DND-41 (cell line): Measurements from ENCODE around the gene TFDP2.

Experiments
- ATAC-seq: fragments of 200-7000 bp; cut with Tn5 transposase; 3 replicates; pipeline ENCODE4 v1.9.1; 2021; ENCODE audit warnings: low read depth; ENCODE audit not compliant: insufficient read depth
- DNase-seq: peaks from one replicate; pipeline ENCODE4 v3.0.0-alpha.2; 2020
- H2AFZ ChIP-seq: 2 replicates; pipeline ENCODE4 v1.6.0; 2012; ENCODE audit warnings: low read depth, low read length
- H3K27ac ChIP-seq: 2 replicates; pipeline ENCODE4 v1.5.1; 2012; ENCODE audit warnings: low read length, inconsistent platforms
- H3K27me3 ChIP-seq: fragments of 200-600 bp; sonication (generic); 2 replicates; pipeline ENCODE4 v1.6.0; 2012; ENCODE audit warnings: low read length, mild to moderate bottlenecking, inconsistent platforms; ENCODE audit not compliant: insufficient read depth, poor library complexity
- H3K36me3 ChIP-seq: 2 replicates; pipeline ENCODE4 v1.5.1; 2012; ENCODE audit warnings: low read length, inconsistent platforms; ENCODE audit not compliant: insufficient read depth
- H3K4me1 ChIP-seq: 2 replicates; pipeline ENCODE4 v1.5.1; 2012; ENCODE audit warnings: mild to moderate bottlenecking, low read length; ENCODE audit not compliant: insufficient read depth
- H3K4me2 ChIP-seq: 2 replicates; pipeline ENCODE4 v1.6.0; 2012; ENCODE audit warnings: mild to moderate bottlenecking, moderate library complexity, low read length, inconsistent platforms; ENCODE audit not compliant: insufficient read depth
- H3K4me3 ChIP-seq, 2 experiments: fragments of 200-600 bp in 1 of 2; shearing (Covaris generic) in 1 of 2; 2 replicates each; pipeline ENCODE4 v1.5.1; 2012 to 2016; ENCODE audit warnings: inconsistent platforms in 2 of 2, low read length in 2 of 2, mild to moderate bottlenecking in 2 of 2, low read depth in 1 of 2, moderate library complexity in 1 of 2
- H3K79me2 ChIP-seq: 2 replicates; pipeline ENCODE4 v1.6.0; 2012; ENCODE audit warnings: low read length, inconsistent platforms; ENCODE audit not compliant: insufficient read depth
- H3K9ac ChIP-seq: 2 replicates; pipeline ENCODE4 v1.6.0; 2012; ENCODE audit warnings: low read depth, mild to moderate bottlenecking, inconsistent platforms, low read length, moderate library complexity
- H3K9me3 ChIP-seq: 2 replicates; pipeline ENCODE4 v1.5.1; 2012; ENCODE audit warnings: low read length, moderate library complexity, mild to moderate bottlenecking, inconsistent platforms; ENCODE audit not compliant: insufficient read depth, severe bottlenecking
- H4K20me1 ChIP-seq: 2 replicates; pipeline ENCODE4 v1.6.0; 2012; ENCODE audit warnings: low read length; ENCODE audit not compliant: insufficient read depth
- EZH2 ChIP-seq: IDR thresholded peaks from 3 replicates; pipeline ENCODE4 v1.6.1; 2012; ENCODE audit warnings: borderline replicate concordance, low read depth, mild to moderate bottlenecking, moderate library complexity, low read length, inconsistent platforms; ENCODE audit not compliant: severe bottlenecking
- TF ChIP-seq, protein P1 (sequence below): IDR thresholded peaks from 2 replicates; pipeline ENCODE4 v1.5.1; 2012; ENCODE audit warnings: borderline replicate concordance, low read length, moderate library complexity, mild to moderate bottlenecking; ENCODE audit not compliant: poor library complexity, severe bottlenecking; ENCODE audit errors: extremely low read depth

Gene TFDP2

DNA sequence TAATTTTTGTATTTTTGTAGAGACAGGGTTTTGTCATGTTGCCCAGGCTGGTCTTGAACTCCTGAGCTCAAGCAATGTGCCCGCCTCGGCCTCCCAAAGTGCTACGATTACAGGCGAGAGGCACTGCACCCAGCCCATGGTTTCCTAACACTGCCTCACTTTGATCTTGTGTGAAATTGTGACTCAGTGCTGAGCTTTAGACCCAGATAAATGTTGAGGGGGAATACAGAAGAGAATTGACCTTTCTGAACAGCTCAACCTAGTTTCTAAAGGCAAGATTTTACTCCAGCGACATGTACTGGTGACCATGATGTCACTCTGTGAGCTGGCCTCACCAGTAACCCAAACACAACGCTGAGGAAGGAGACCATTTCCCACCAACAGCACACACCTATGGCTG lies 199.4 kb downstream of the TFDP2 start:
- Histone ChIP-seq H3K36me3 (peaks cover 70% of the 10 kb centered on the region), H3K79me2 (no peaks in the 10 kb centered on the region; the same call in 1 of the 2 replicates), H3K27me3 (no peaks in the 10 kb centered on the region), H3K4me3 (no peak overlapping the region), H3K4me1 (no peaks in the 10 kb centered on the region), H3K9me3 (no peaks in the 10 kb centered on the region), H2AFZ (no peak overlapping the region), H4K20me1 (peaks cover 7% of the 10 kb centered on the region; the same call in 1 of the 2 replicates), H3K9ac (no peak overlapping the region), H3K27ac (no peak overlapping the region), H3K4me2 (no peak overlapping the region)
- TF ChIP-seq EZH2, result no peak
- TF ChIP-seq, protein P1, sequence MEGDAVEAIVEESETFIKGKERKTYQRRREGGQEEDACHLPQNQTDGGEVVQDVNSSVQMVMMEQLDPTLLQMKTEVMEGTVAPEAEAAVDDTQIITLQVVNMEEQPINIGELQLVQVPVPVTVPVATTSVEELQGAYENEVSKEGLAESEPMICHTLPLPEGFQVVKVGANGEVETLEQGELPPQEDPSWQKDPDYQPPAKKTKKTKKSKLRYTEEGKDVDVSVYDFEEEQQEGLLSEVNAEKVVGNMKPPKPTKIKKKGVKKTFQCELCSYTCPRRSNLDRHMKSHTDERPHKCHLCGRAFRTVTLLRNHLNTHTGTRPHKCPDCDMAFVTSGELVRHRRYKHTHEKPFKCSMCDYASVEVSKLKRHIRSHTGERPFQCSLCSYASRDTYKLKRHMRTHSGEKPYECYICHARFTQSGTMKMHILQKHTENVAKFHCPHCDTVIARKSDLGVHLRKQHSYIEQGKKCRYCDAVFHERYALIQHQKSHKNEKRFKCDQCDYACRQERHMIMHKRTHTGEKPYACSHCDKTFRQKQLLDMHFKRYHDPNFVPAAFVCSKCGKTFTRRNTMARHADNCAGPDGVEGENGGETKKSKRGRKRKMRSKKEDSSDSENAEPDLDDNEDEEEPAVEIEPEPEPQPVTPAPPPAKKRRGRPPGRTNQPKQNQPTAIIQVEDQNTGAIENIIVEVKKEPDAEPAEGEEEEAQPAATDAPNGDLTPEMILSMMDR, result no peak
- peak; percentile 1 for DNase-seq
- no peak for ATAC-seq

- Histone ChIP-seq H2AFZ (no peak overlapping the region), H3K27me3 (no peaks in the 10 kb centered on the region), H3K9me3 (no peaks in the 10 kb centered on the region), H3K27ac (peak overlapping the region; percentile 40), H3K36me3 (peaks cover 67% of the 10 kb centered on the region), H3K9ac (no peak overlapping the region), H3K4me3 (no peak overlapping the region), H4K20me1 (peaks cover 7% of the 10 kb centered on the region; the same call in 1 of the 2 replicates), H3K79me2 (no peaks in the 10 kb centered on the region), H3K4me1 (no peaks in the 10 kb centered on the region), H3K4me2 (no peak overlapping the region)
- TF ChIP-seq EZH2, result no peak
- TF ChIP-seq, protein P1, result no peak
- ATAC-seq, result peak; percentile 47
- DNase-seq, result peak; percentile 10
Observed at GRCh38 chr3:141949399-141949798, 199.9 kb downstream of the TFDP2 start.

DNA sequence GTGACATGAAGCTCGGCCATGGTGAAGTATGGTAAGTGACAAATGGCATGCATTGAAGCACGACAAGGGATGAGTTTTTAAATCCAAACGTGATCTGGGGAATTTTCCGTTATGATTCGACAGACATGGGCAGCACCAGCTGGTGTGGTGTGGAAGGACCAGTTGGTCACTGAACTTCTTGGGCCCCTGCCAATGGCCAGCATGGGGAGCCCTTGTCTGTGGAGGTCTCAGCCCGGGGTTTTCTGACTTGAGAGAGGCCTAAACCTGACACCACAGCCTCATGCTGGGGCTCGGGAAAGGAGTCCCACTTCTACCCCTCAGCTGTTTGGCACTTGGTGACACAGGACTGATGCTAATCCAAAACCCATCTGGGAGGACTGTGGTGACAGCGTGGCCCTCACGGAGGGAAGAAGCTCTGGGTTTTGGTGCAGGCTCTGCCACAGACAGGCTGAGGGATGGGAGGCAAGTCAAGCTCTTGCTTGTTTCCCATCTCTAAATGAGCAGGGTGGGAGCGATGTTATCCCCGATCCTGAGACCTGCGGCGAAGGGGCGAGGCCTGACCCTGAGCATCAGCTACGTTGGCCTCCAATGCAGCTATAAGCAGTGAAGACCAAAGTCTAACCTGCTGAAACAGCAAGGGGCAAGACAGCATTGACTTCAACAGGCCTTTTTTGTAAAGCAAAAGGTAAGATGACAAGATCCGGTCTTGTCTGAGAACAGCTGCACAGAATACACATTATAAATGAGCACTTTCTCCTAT lies 203.4 kb downstream of the TFDP2 start:
- peaks cover 38% of the 10 kb centered on the region for H3K36me3 ChIP-seq
- H2AFZ ChIP-seq, result no peak overlapping the region
- DNase-seq, result no peak
- no peaks in the 10 kb centered on the region for H3K27me3 ChIP-seq
- H3K27ac ChIP-seq, result no peak overlapping the region
- TF ChIP-seq EZH2, result no peak
- TF ChIP-seq, protein P1, result no peak
- H3K9me3 ChIP-seq, result no peaks in the 10 kb centered on the region
- 0 out of 2 replicates have a peak, but pooled peaks cover 4% of the 10 kb centered on the region for H4K20me1 ChIP-seq
- H3K9ac ChIP-seq, result no peak overlapping the region
- no peaks in the 10 kb centered on the region for H3K4me1 ChIP-seq
- no peak overlapping the region for H3K4me3 ChIP-seq
- no peaks in the 10 kb centered on the region for H3K79me2 ChIP-seq
- peak; percentile 20; the same call in 1 of the 3 replicates for ATAC-seq
- no peak overlapping the region for H3K4me2 ChIP-seq
